Thyroid gland (tissue), 4 donors: ENCODE results near the gene PTPRN. TPM values are rescaled to one million over a fixed set of nuclear protein-coding genes. Genes with fewer than 3 reads are reported as not detected.
A peak's percentile ranks its signal among the peaks of the same experiment; 100 is the strongest.

Experiments
- DNase-seq, 2 donors: peaks; one replicate each; pipeline ENCODE4 v3.0.0-alpha.2; 2019
- H3K27ac ChIP-seq, 3 donors: fragments of 200-600 bp; sonication (generic); 1 replicate in 2 of 3; 2 replicates in 1 of 3; pipeline ENCODE4 v1.5.1; 2016 to 2019; ENCODE audit warnings: mild to moderate bottlenecking in 1 of 3, moderate library complexity in 1 of 3
- H3K27me3 ChIP-seq: fragments of 200-600 bp; sonication (generic); one replicate; pipeline ENCODE4 v1.5.1; 2019
- H3K36me3 ChIP-seq, 2 donors: fragments of 200-600 bp; sonication (generic); one replicate each; pipeline ENCODE4 v1.5.1; 2016 to 2019
- H3K4me1 ChIP-seq, 2 donors: fragments of 200-600 bp; sonication (generic); one replicate each; pipeline ENCODE4 v1.5.1; 2017 to 2019
- H3K4me3 ChIP-seq, 3 donors: fragments of 200-600 bp; sonication (generic); replicated peaks in 1 of 3; 1 replicate in 2 of 3; 2 replicates in 1 of 3; pipeline ENCODE4 v1.5.1; 2016; ENCODE audit warnings: mild to moderate bottlenecking in 1 of 3
- H3K9me3 ChIP-seq: fragments of 200-600 bp; sonication (generic); one replicate; pipeline ENCODE4 v1.5.1; 2017
- POLR2A ChIP-seq, 2 donors: fragments of 450-650 bp; IDR thresholded peaks; one replicate each; pipeline ENCODE4 v1.6.1; 2017; ENCODE audit warnings: antibody characterized with exemption in 2 of 2, mild to moderate bottlenecking in 2 of 2, moderate library complexity in 1 of 2
- WGBS, 2 donors: methylation state at CpG; one replicate each; pipeline ENCODE4 v1.1.5; 2017; 5-methylcytosine and 5-hydroxymethylcytosine counted together
- intact Hi-C: fragments of 100-400 bp; cut with DNase I; formaldehyde crosslinking; loops from one replicate; pipeline ENCODE4 v1.15.1; 2023
- microRNA counts, 2 donors: library from miRNA; unstranded; fragments of <30 nt; microRNA quantifications; one replicate each; lab custom pipeline; 2016 to 2017
- microRNA-seq: library from miRNA; unstranded; fragments of <30 nt; microRNA quantifications from one replicate; pipeline ENCODE4, GENCODE V29; 2016
- small RNA-seq: library from RNA; depleted of rRNA; stranded (forward); fragments of <200 nt; gene quantifications from one replicate; pipeline ENCODE3, GENCODE V24; 2016
- total RNA-seq, 4 donors: library from RNA; depleted of rRNA; stranded (reverse); fragments of >200 nt; gene quantifications; one replicate each; pipeline ENCODE4 v1.2.3, GENCODE V29; 2016

The PTPRN gene
- total RNA-seq, 4 donors from 2014 or later: 1.9 to 4.6 (median 4.4) TPM; not detected in 1

DNA sequence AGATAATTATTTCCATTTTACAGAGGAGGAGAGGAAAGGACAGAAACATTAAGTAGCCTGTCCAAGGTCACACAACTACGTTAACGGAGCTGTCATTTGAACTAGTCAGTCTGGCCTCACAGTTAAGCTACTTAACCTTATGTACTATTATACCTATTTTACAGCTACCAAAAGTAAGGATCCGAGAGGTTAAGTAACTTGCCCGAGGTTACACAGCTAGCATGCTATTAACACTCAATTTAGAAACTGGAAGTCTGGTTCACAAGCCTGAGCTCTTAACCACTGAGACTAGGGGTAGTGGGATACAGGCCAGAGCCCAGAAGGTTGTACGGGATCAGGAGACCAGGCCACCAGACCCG lies 64.4 kb downstream of the PTPRN start:
- WGBS, 2 donors: 50 to 54% methylated on average over 5 to 6 of the region's 6 CpGs
- Histone ChIP-seq H3K4me1 (peaks cover 17 to 44% of the 10 kb centered on the region in 2 donors), H3K36me3 (peaks cover 0 to 4% of the 10 kb centered on the region in 2 donors), H3K9me3 (no peaks in the 10 kb centered on the region), H3K4me3 (peak overlapping the region; percentile 21 to 83 (median 72)), H3K27ac (peak overlapping the region; percentile 35 to 89 (median 86)), H3K27me3 (no peaks in the 10 kb centered on the region)
- no peak for TF ChIP-seq POLR2A (IDR thresholded peaks at IDR 0.05)
- DNase-seq: no peak
- intact Hi-C loops: loop anchor here (5.0 kb wide), 1 partner anchor 38 kb away; no protein-coding TSS in a partner anchor

- no peak for DNase-seq
- Histone ChIP-seq H3K36me3 (peaks cover 0 to 4% of the 10 kb centered on the region in 2 donors), H3K9me3 (no peaks in the 10 kb centered on the region), H3K4me3 (no peak overlapping the region), H3K27me3 (no peaks in the 10 kb centered on the region), H3K27ac (no peak overlapping the region), H3K4me1 (peaks cover 5 to 29% of the 10 kb centered on the region in 2 donors)
- no peak for TF ChIP-seq POLR2A (IDR thresholded peaks at IDR 0.05)
- 36 to 43% methylated on average over 14 to 28 of the region's 28 CpGs for WGBS, 2 donors
- intact Hi-C loops: no loop called here
Observed at GRCh38 chr2:219243291-219243761, 65.9 kb downstream of the PTPRN start.

MicroRNAs within 50 kb of the gene (microRNA counts, 767-probe panel; counts per million panel counts)
- microRNA hsa-miR-153 (lab: Ali Mortazavi, UCI): 0 counts per million in 2 donors

Small RNAs within 50 kb of the gene (microRNA-seq; reads per million reads assigned to microRNA genes)
- gene MIR153-1: not detected

Small RNAs within 50 kb of the gene (small RNA-seq; reads per million reads assigned to genes)
- gene AC053503.3 (not detected), gene MIR153-1 (not detected)

Other genes with a start within 250 kb of the PTPRN start
- gene IHH, start 248.5 kb downstream of the PTPRN start, total RNA-seq: under 1 TPM in 1 of 4 donors, not detected in 3; 0.34 TPM
- 10 to 100 TPM in 3 of 4 donors, 1 to 10 TPM in 1; 8.6 to 13.8 (median 11.9) TPM for gene NHEJ1, start 148.6 kb downstream of the PTPRN start, total RNA-seq
- gene SLC23A3, start 139.4 kb downstream of the PTPRN start, total RNA-seq: 1 to 10 TPM; 1.1 to 3.9 (median 3.4) TPM
- 100 to 1,000 TPM in 1 of 4 donors, 10 to 100 TPM in 3; 48.2 to 115 (median 65.0) TPM for gene CNPPD1, start 132.5 kb downstream of the PTPRN start, total RNA-seq
- gene RETREG2, start 131.1 kb downstream of the PTPRN start, total RNA-seq: 100 to 1,000 TPM in 2 of 4 donors, 10 to 100 TPM in 2; 82.3 to 122 (median 100) TPM
- 100 to 1,000 TPM in 2 of 4 donors, 10 to 100 TPM in 2; 78.7 to 131 (median 92.0) TPM for gene ZFAND2B, start 102.6 kb downstream of the PTPRN start, total RNA-seq
- gene ABCB6, start 90.4 kb downstream of the PTPRN start, total RNA-seq: 10 to 100 TPM; 29.6 to 96.8 (median 63.6) TPM
- gene ATG9A, start 79.8 kb downstream of the PTPRN start, total RNA-seq: 10 to 100 TPM; 48.8 to 59.3 (median 54.6) TPM
- gene ANKZF1, start 79.6 kb downstream of the PTPRN start, total RNA-seq: 10 to 100 TPM; 38.1 to 66.4 (median 45.5) TPM
- gene GLB1L, start 64.0 kb downstream of the PTPRN start, total RNA-seq: 10 to 100 TPM; 12.9 to 24.6 (median 14.9) TPM
- 10 to 100 TPM; 19.5 to 33.0 (median 24.9) TPM for gene STK16, start 63.9 kb downstream of the PTPRN start, total RNA-seq
- gene TUBA4B, start 56.2 kb downstream of the PTPRN start, total RNA-seq: not detected
- 10 to 100 TPM; 21.0 to 72.4 (median 34.8) TPM for gene TUBA4A, start 55.5 kb downstream of the PTPRN start, total RNA-seq
- 100 to 1,000 TPM in 3 of 4 donors, 10 to 100 TPM in 1; 79.0 to 127 (median 116) TPM for gene DNAJB2, start 30.0 kb downstream of the PTPRN start, total RNA-seq
- gene RESP18, start 23.3 kb upstream of the PTPRN start, total RNA-seq: not detected
- gene DNPEP, start 78.5 kb upstream of the PTPRN start, total RNA-seq: 10 to 100 TPM; 35.9 to 49.5 (median 41.6) TPM
- gene DES, start 109.0 kb upstream of the PTPRN start, total RNA-seq: 10 to 100 TPM; 26.7 to 54.4 (median 28.7) TPM
- gene SPEG, start 125.4 kb upstream of the PTPRN start, total RNA-seq: 1 to 10 TPM; 1.9 to 3.5 (median 3.3) TPM
- gene GMPPA, start 189.5 kb upstream of the PTPRN start, total RNA-seq: 10 to 100 TPM; 26.5 to 50.6 (median 42.6) TPM
- gene ASIC4, start 205.1 kb upstream of the PTPRN start, total RNA-seq: not detected
- 100 to 1,000 TPM in 3 of 4 donors, 10 to 100 TPM in 1; 57.2 to 194 (median 141) TPM for gene CHPF, start 234.4 kb upstream of the PTPRN start, total RNA-seq
- 10 to 100 TPM in 1 of 4 donors, 1 to 10 TPM in 3; 4.6 to 10.9 (median 5.4) TPM for gene TMEM198, start 234.6 kb upstream of the PTPRN start, total RNA-seq